HepG2 (cell line): Measurements from ENCODE around the gene SCO1. TPM values are rescaled to one million over a fixed set of nuclear protein-coding genes. Genes with fewer than 3 reads are reported as not detected.

Experiments
- CEBPG ChIP-seq: IDR thresholded peaks from 2 replicates; pipeline ENCODE4 v1.6.1; 2016
- CHCHD3 ChIP-seq: sonication (generic); formaldehyde crosslinking; IDR thresholded peaks from 2 replicates; pipeline ENCODE4 v1.8.0; 2022; ENCODE audit warnings: mild to moderate bottlenecking, missing genetic modification reagents, moderate library complexity
- DMAP1 ChIP-seq: IDR thresholded peaks from 2 replicates; pipeline ENCODE4 v1.6.1; 2016
- ELF4 ChIP-seq: sonication (generic); formaldehyde crosslinking; IDR thresholded peaks from 2 replicates; pipeline ENCODE4 v1.5.0; 2020; ENCODE audit warnings: missing genetic modification reagents, mild to moderate bottlenecking, moderate library complexity, borderline replicate concordance
- JUND ChIP-seq: sonication (generic); formaldehyde crosslinking; IDR thresholded peaks from 2 replicates; pipeline ENCODE4 v1.8.0; 2022; ENCODE audit warnings: mild to moderate bottlenecking, missing genetic modification reagents
- KDM5A ChIP-seq: fragments of 200-600 bp; sonication (generic); IDR thresholded peaks from 2 replicates; pipeline ENCODE4 v1.7.0; 2018; ENCODE audit warnings: antibody characterized with exemption, mild to moderate bottlenecking, low read length, borderline replicate concordance
- MTA3 ChIP-seq: sonication (generic); formaldehyde crosslinking; IDR thresholded peaks from 2 replicates; pipeline ENCODE4 v1.4.0; 2020; ENCODE audit warnings: missing genetic modification reagents
- MXD4 ChIP-seq: IDR thresholded peaks from 2 replicates; pipeline ENCODE4 v1.6.1; 2016; ENCODE audit warnings: mild to moderate bottlenecking, missing biosample characterization, missing genetic modification reagents
- MYC ChIP-seq: sonication (generic); formaldehyde crosslinking; IDR thresholded peaks from 2 replicates; pipeline ENCODE4 v1.9.0; 2021; ENCODE audit warnings: missing genetic modification reagents, borderline replicate concordance
- NFKBIZ ChIP-seq: IDR thresholded peaks from 2 replicates; pipeline ENCODE4 v1.6.1; 2018; ENCODE audit warnings: missing genetic modification reagents, missing compliant biosample characterization
- NONO ChIP-seq, 2 experiments: fragments of 450-650 bp in 1 of 2; sonication (generic) in 1 of 2; formaldehyde crosslinking in 1 of 2; IDR thresholded peaks in 1 of 2; conservative IDR thresholded peaks in 1 of 2; 2 replicates each; pipeline versions ENCODE4 v1.6.1 to v1.8.0; 2017 to 2022; ENCODE audit warnings: mild to moderate bottlenecking in 1 of 2, missing genetic modification reagents in 1 of 2, moderate library complexity in 1 of 2
- PAX8 ChIP-seq: sonication (generic); formaldehyde crosslinking; IDR thresholded peaks from 2 replicates; pipeline ENCODE4 v1.8.0; 2022; ENCODE audit warnings: mild to moderate bottlenecking, missing genetic modification reagents, borderline replicate concordance
- PHB2 ChIP-seq: fragments of 450-650 bp; IDR thresholded peaks from 2 replicates; pipeline ENCODE4 v1.6.1; 2018; ENCODE audit not compliant: partially characterized antibody
- PITX1 ChIP-seq: sonication (generic); formaldehyde crosslinking; IDR thresholded peaks from 2 replicates; pipeline ENCODE4 v1.5.1; 2020; ENCODE audit warnings: mild to moderate bottlenecking, missing genetic modification reagents
- RBFOX2 ChIP-seq: fragments of 200-400 bp; formaldehyde crosslinking; IDR thresholded peaks from 2 replicates; pipeline ENCODE4 v1.6.1; 2017; ENCODE audit warnings: low read depth, mild to moderate bottlenecking, low read length
- REXO4 ChIP-seq: sonication (generic); formaldehyde crosslinking; IDR thresholded peaks from 2 replicates; pipeline ENCODE4 v1.8.0; 2022; ENCODE audit warnings: missing genetic modification reagents, mild to moderate bottlenecking, borderline replicate concordance
- RNF2 ChIP-seq: fragments of 450-650 bp; conservative IDR thresholded peaks from 2 replicates; pipeline ENCODE4 v1.6.1; 2016; ENCODE audit warnings: low read depth
- SALL2 ChIP-seq: sonication (generic); formaldehyde crosslinking; IDR thresholded peaks from 2 replicates; pipeline ENCODE4 v1.8.1; 2023; ENCODE audit warnings: mild to moderate bottlenecking, missing genetic modification reagents, inconsistent platforms
- TAF15 ChIP-seq: fragments of 200-400 bp; formaldehyde crosslinking; IDR thresholded peaks from one replicate; pipeline ENCODE4 v1.6.1; 2018; ENCODE audit warnings: mild to moderate bottlenecking, low read depth, low read length; ENCODE audit not compliant: poor library complexity, severe bottlenecking
- TERF1 ChIP-seq: sonication (generic); formaldehyde crosslinking; IDR thresholded peaks from 2 replicates; pipeline ENCODE4 v1.8.0; 2022; ENCODE audit warnings: mild to moderate bottlenecking, missing genetic modification reagents, moderate library complexity
- ZBTB37 ChIP-seq: sonication (generic); formaldehyde crosslinking; IDR thresholded peaks from 2 replicates; pipeline ENCODE4 v1.4.0; 2020; ENCODE audit warnings: mild to moderate bottlenecking, missing genetic modification reagents
- ZBTB8A ChIP-seq: sonication (generic); formaldehyde crosslinking; IDR thresholded peaks from 2 replicates; pipeline ENCODE4 v1.4.0; 2020; ENCODE audit warnings: mild to moderate bottlenecking, low read depth, missing genetic modification reagents, borderline replicate concordance
- ZEB1 ChIP-seq: IDR thresholded peaks from 2 replicates; pipeline ENCODE4 v1.6.1; 2012; ENCODE audit warnings: mild to moderate bottlenecking, low read depth, inconsistent platforms; ENCODE audit not compliant: insufficient replicate concordance
- ZNF337 ChIP-seq: sonication (generic); formaldehyde crosslinking; IDR thresholded peaks from 2 replicates; pipeline ENCODE4 v1.5.1; 2020; ENCODE audit warnings: missing genetic modification reagents, low read depth, mild to moderate bottlenecking, borderline replicate concordance
- ZNF589 ChIP-seq: sonication (generic); formaldehyde crosslinking; conservative IDR thresholded peaks from 2 replicates; pipeline ENCODE4 v1.8.0; 2022; ENCODE audit warnings: mild to moderate bottlenecking, moderate library complexity, missing genetic modification reagents
- ZNF710 ChIP-seq: sonication (generic); formaldehyde crosslinking; IDR thresholded peaks from 2 replicates; pipeline ENCODE4 v1.5.0; 2020; ENCODE audit warnings: mild to moderate bottlenecking, missing genetic modification reagents, borderline replicate concordance
- polyA plus RNA-seq, 8 experiments: library from polyadenylated mRNA; depleted of rRNA in 3 of 8; stranded (reverse) in 7 of 8; unstranded in 1 of 8; fragments of >200 nt; fragmentation: Illumina TruSeq in 4 of 8; extraction: Trizol in 4 of 8; gene quantifications; 2 replicates each; pipeline versions ENCODE4 v1.2.1 to v1.2.3, GENCODE V29; 2011 to 2016; ENCODE audit warnings: low read depth in 4 of 8, missing spikeins in 1 of 8, mixed read lengths in 1 of 8; ENCODE audit not compliant: insufficient read depth in 1 of 8
- total RNA-seq, 5 experiments: library from RNA; depleted of rRNA; stranded (reverse); fragments of >200 nt; fragmentation: Illumina TruSeq; extraction: Trizol; gene quantifications; 2 replicates each; pipeline ENCODE4 v1.2.3, GENCODE V29; 2016; ENCODE audit warnings: low read depth in 1 of 5

Gene SCO1
- total and polyA plus RNA-seq, 2 of the 13 experiments (the other 11 are each of a cell fraction or from before 2014, with no cell fraction given), result 11.4 to 50.3 TPM

GRCh38 chr17:10729334-10730193, 32.2 kb upstream of the SCO1 start, which contains the start of gene TMEM220 (continued):
- TF ChIP-seq SALL2 (CRISPR knock-in tag), result peak; percentile 80; the same call in 1 of the 2 replicates
- peak; percentile 64; the same call in 1 of the 2 replicates for TF ChIP-seq MXD4 (CRISPR knock-in tag)
- TF ChIP-seq ZNF589 (CRISPR knock-in tag), result peak; percentile 89
- no peak for TF ChIP-seq PHB2
- TF ChIP-seq DMAP1 (CRISPR knock-in tag), result peak; percentile 89
- TF ChIP-seq ZNF710 (CRISPR knock-in tag), result peak; percentile 54; the same call in 1 of the 2 replicates
- TF ChIP-seq ZNF337, result no peak
- TF ChIP-seq ZBTB8A, result no peak
- no peak for TF ChIP-seq TERF1
- TF ChIP-seq PAX8 (CRISPR knock-in tag), result peak; percentile 67; the same call in 1 of the 2 replicates
- TF ChIP-seq PITX1 (CRISPR knock-in tag), result peak; percentile 36; the same call in 1 of the 2 replicates
- peak; percentile 94 for TF ChIP-seq RNF2
- TF ChIP-seq RBFOX2, result peak; percentile 85
- TF ChIP-seq ELF4, result no peak
- TF ChIP-seq ZEB1, result no peak
- TF ChIP-seq MTA3 (CRISPR knock-in tag), result no peak
- no peak for TF ChIP-seq TAF15
- TF ChIP-seq REXO4 (CRISPR knock-in tag), result peak; percentile 77; the same call in 1 of the 2 replicates
- no peak for TF ChIP-seq NFKBIZ (CRISPR knock-in tag)
- no peak for TF ChIP-seq NONO (IDR thresholded peaks at IDR 0.05)
- peak; percentile 91 for TF ChIP-seq NONO (CRISPR knock-in tag; conservative IDR thresholded peaks at IDR 0.05)
- TF ChIP-seq MYC, result peak; percentile 93
- no peak for TF ChIP-seq CEBPG (CRISPR knock-in tag)
- no peak for TF ChIP-seq ZBTB37
- TF ChIP-seq CHCHD3 (CRISPR knock-in tag), result no peak
- peak; percentile 51; the same call in 1 of the 2 replicates for TF ChIP-seq JUND (CRISPR knock-in tag)
- TF ChIP-seq KDM5A, result no peak
